A549 (cell line): Measurements from ENCODE around the gene CLCC1.

Experiments
- BHLHE40 ChIP-seq: IDR thresholded peaks from 2 replicates; pipeline ENCODE4 v1.6.1; 2012; ENCODE audit warnings: low read depth, low read length, inconsistent platforms
- CTCF ChIP-seq: fragments of >200 bp; sonication (Bioruptor Twin); formaldehyde crosslinking; IDR thresholded peaks from 3 replicates; pipeline ENCODE4 v1.5.1; 2016
- EP300 ChIP-seq, 2 experiments: fragments of >200 bp; sonication (Bioruptor Twin); formaldehyde crosslinking; IDR thresholded peaks; 2 replicates in 1 of 2; 3 replicates in 1 of 2; pipeline ENCODE4 v1.6.1; 2016 to 2017
- KDM5A ChIP-seq: fragments of 200-600 bp; sonication (generic); IDR thresholded peaks from 2 replicates; pipeline ENCODE4 v1.6.1; 2016; ENCODE audit warnings: antibody characterized with exemption, mild to moderate bottlenecking
- MAFK ChIP-seq: fragments of 450-650 bp; IDR thresholded peaks from 2 replicates; pipeline ENCODE4 v1.6.1; 2014; ENCODE audit not compliant: partially characterized antibody
- NFE2L2 ChIP-seq: fragments of 150-350 bp; conservative IDR thresholded peaks from 2 replicates; pipeline ENCODE4 v1.6.1; 2014; ENCODE audit warnings: low read length
- NR3C1 ChIP-seq: fragments of >200 bp; sonication (Bioruptor Twin); formaldehyde crosslinking; IDR thresholded peaks from 3 replicates; pipeline ENCODE4 v1.6.1; 2017
- POLR2A ChIP-seq: IDR thresholded peaks from 2 replicates; pipeline ENCODE4 v1.6.1; 2012; ENCODE audit warnings: mild to moderate bottlenecking, low read length
- REST ChIP-seq: fragments of 200-600 bp; sonication (generic); IDR thresholded peaks from 2 replicates; pipeline ENCODE4 v1.6.1; 2016; ENCODE audit warnings: antibody characterized with exemption, mild to moderate bottlenecking, moderate library complexity
- RFX5 ChIP-seq: fragments of 450-650 bp; IDR thresholded peaks from 2 replicates; pipeline ENCODE4 v1.7.1; 2014; ENCODE audit warnings: antibody characterized with exemption, mild to moderate bottlenecking, moderate library complexity
- RNF2 ChIP-seq: fragments of 200-600 bp; sonication (generic); IDR thresholded peaks from 2 replicates; pipeline ENCODE4 v1.6.1; 2016; ENCODE audit warnings: low read depth, mild to moderate bottlenecking, antibody characterized with exemption, moderate library complexity, borderline replicate concordance
- SMC3 ChIP-seq: fragments of >200 bp; sonication (Bioruptor Twin); formaldehyde crosslinking; IDR thresholded peaks from 3 replicates; pipeline ENCODE4 v1.6.1; 2018; ENCODE audit warnings: inconsistent platforms
- TP53 ChIP-seq: fragments of 250-450 bp; sonication (Bioruptor Pico); IDR thresholded peaks from 2 replicates; pipeline ENCODE4 v1.5.0; 2021; ENCODE audit warnings: mild to moderate bottlenecking, moderate library complexity
- USF2 ChIP-seq: fragments of 450-650 bp; IDR thresholded peaks from 2 replicates; pipeline ENCODE4 v1.6.1; 2014; ENCODE audit warnings: antibody characterized with exemption

GRCh38 chr1:108955111-108955510 lies 8.2 kb downstream of the CLCC1 start:
- TF ChIP-seq CTCF (no peak), USF2 (no peak), RFX5 (no peak), POLR2A (no peak), NFE2L2 (no peak), SMC3 (no peak), EP300 (IDR thresholded peaks at IDR 0.05) (no peak), BHLHE40 (no peak), KDM5A (no peak), MAFK (no peak), RNF2 (no peak), NR3C1 (no peak), TP53 (no peak), REST (no peak)
